ENCODE data around the gene ERMN.
"Not testable (repeated sequence)": the region's sequence is repeated elsewhere in the genome, so short reads cannot be mapped to it uniquely, and the experiment has no call there.

The ERMN gene

GRCh38 chr2:157290525-157290924 lies 35.1 kb downstream of the ERMN start:
- no peak for DNase-seq

- no peak for DNase-seq
Observed at GRCh38 chr2:157287160-157287559, 38.5 kb downstream of the ERMN start.

- DNase-seq, result no peak
Observed at GRCh38 chr2:157283468-157283867, 42.2 kb downstream of the ERMN start.

- no peak for DNase-seq
Observed at GRCh38 chr2:157281316-157281715, 44.3 kb downstream of the ERMN start.

- not testable (repeated sequence) for DNase-seq
Observed at GRCh38 chr2:157279311-157279710, 46.3 kb downstream of the ERMN start.

- DNase-seq, result peak in 1 of 5 experiments; percentile 38
Observed at GRCh38 chr2:157271590-157272203, 53.9 kb downstream of the ERMN start.

GRCh38 chr2:157269922-157270321 lies 55.7 kb downstream of the ERMN start:
- DNase-seq, result no peak

GRCh38 chr2:157269060-157269459 lies 56.6 kb downstream of the ERMN start:
- DNase-seq, result peak in 1 of 5 experiments; percentile 40

Measured in T-helper 2 cell (primary cell).